Loucy (cell line): Measurements from ENCODE around the gene ST7L.

Source experiments
- CTCF ChIP-seq: fragments of 200-600 bp; sonication (generic); conservative IDR thresholded peaks from 2 replicates; pipeline ENCODE4 v1.5.1; 2014; ENCODE audit warnings: mild to moderate bottlenecking, antibody characterized with exemption, low read length
- EZH2phosphoT487 ChIP-seq: fragments of 200-600 bp; IDR thresholded peaks from 2 replicates; pipeline ENCODE4 v1.6.1; 2018; ENCODE audit warnings: antibody characterized with exemption, mild to moderate bottlenecking, moderate library complexity, borderline replicate concordance

GRCh38 chr1:112496290-112496689, 122.7 kb downstream of the ST7L start:
- no peak for TF ChIP-seq CTCF
- TF ChIP-seq EZH2phosphoT487, result no peak
